Measurements from ENCODE around the gene TRPV4. TPM values are rescaled to one million over a fixed set of nuclear protein-coding genes. Genes with fewer than 3 reads are reported as not detected.
A peak's percentile ranks its signal among the peaks of the same experiment; 100 is the strongest.

Gene TRPV4
- total and polyA plus RNA-seq, 4 donors, result 1.9 to 6.5 (median 2.2) TPM

GRCh38 chr12:109875572-109876131 lies 42.5 kb upstream of the TRPV4 start:
- ATAC-seq (ENCODE audit: insufficient read depth, low FRiP score), result no peak

GRCh38 chr12:109873653-109874052 lies 40.5 kb upstream of the TRPV4 start:
- DNase-seq (no peak), ATAC-seq (ENCODE audit: insufficient read depth, low FRiP score) (no peak)
- Histone ChIP-seq H3K4me3 (no peak overlapping the region), H3K9ac (ENCODE audit: insufficient read depth in 1 of 2, low read length in 2 of 2) (no peak overlapping the region), H3K27ac (ENCODE audit: low read depth in 1 of 2, low read length in 1 of 2) (no peak overlapping the region), H3K4me1 (ENCODE audit: control insufficient read depth in 5 of 5, insufficient read depth in 5 of 5, low read length in 5 of 5) (peaks cover 0 to 15% (median 4%) of the 10 kb centered on the region in 5 donors), H3K9me3 (ENCODE audit: control insufficient read depth in 4 of 4, insufficient read depth in 3 of 4, low read length in 3 of 4) (no peaks in the 10 kb centered on the region), H3K36me3 (ENCODE audit: control insufficient read depth in 4 of 4, insufficient read depth in 4 of 4, low read length in 4 of 4) (peaks cover 0 to 6% (median 3%) of the 10 kb centered on the region in 4 donors), H3K27me3 (ENCODE audit: control insufficient read depth in 3 of 3, insufficient read depth in 3 of 3, low read length in 2 of 3) (no peaks in the 10 kb centered on the region)
- TF ChIP-seq CTCF (IDR thresholded peaks at IDR 0.05; ENCODE audit: control extremely low read depth, extremely low read depth), result no peak
- 74 to 76% methylated on average over 6 of the region's 6 CpGs for WGBS, 2 donors

More at GRCh38 chr12:109875572-109876131, 42.5 kb upstream of the TRPV4 start:
- no peaks in the 10 kb centered on the region for H3K9me3 ChIP-seq (ENCODE audit: control insufficient read depth in 4 of 4, insufficient read depth in 3 of 4, low read length in 3 of 4)
- no peak for TF ChIP-seq CTCF (IDR thresholded peaks at IDR 0.05; ENCODE audit: control extremely low read depth, extremely low read depth)
- H3K27me3 ChIP-seq (ENCODE audit: control insufficient read depth in 3 of 3, insufficient read depth in 3 of 3, low read length in 2 of 3), result no peaks in the 10 kb centered on the region
- WGBS, 2 donors, result 71 to 87% methylated on average over 6 of the region's 6 CpGs
- H3K36me3 ChIP-seq (ENCODE audit: control insufficient read depth in 4 of 4, insufficient read depth in 4 of 4, low read length in 4 of 4), result peaks cover 0 to 6% (median 3%) of the 10 kb centered on the region in 4 donors
- DNase-seq, result peak in 2 of 3 donors; percentile 40 to 42
- no peak overlapping the region for H3K27ac ChIP-seq (ENCODE audit: low read depth in 1 of 2, low read length in 1 of 2)
- no peak overlapping the region for H3K9ac ChIP-seq (ENCODE audit: insufficient read depth in 1 of 2, low read length in 2 of 2)
- no peak overlapping the region for H3K4me3 ChIP-seq
- H3K4me1 ChIP-seq (ENCODE audit: control insufficient read depth in 5 of 5, insufficient read depth in 5 of 5, low read length in 5 of 5), result peaks cover 0 to 22% (median 9%) of the 10 kb centered on the region in 5 donors

- H3K9me3 ChIP-seq (ENCODE audit: control insufficient read depth in 4 of 4, insufficient read depth in 3 of 4, low read length in 3 of 4), result no peaks in the 10 kb centered on the region
- no peak for DNase-seq
- no peak overlapping the region for H3K9ac ChIP-seq (ENCODE audit: insufficient read depth in 1 of 2, low read length in 2 of 2)
- 77 to 83% methylated on average over 7 of the region's 7 CpGs for WGBS, 2 donors
- peak overlapping the region in 1 of 2 donors; percentile 33 for H3K27ac ChIP-seq (ENCODE audit: low read depth in 1 of 2, low read length in 1 of 2)
- no peak for TF ChIP-seq CTCF (IDR thresholded peaks at IDR 0.05; ENCODE audit: control extremely low read depth, extremely low read depth)
- H3K27me3 ChIP-seq (ENCODE audit: control insufficient read depth in 3 of 3, insufficient read depth in 3 of 3, low read length in 2 of 3), result no peaks in the 10 kb centered on the region
- ATAC-seq (ENCODE audit: insufficient read depth, low FRiP score), result no peak
- H3K4me1 ChIP-seq (ENCODE audit: control insufficient read depth in 5 of 5, insufficient read depth in 5 of 5, low read length in 5 of 5), result peaks cover 0 to 13% (median 0%) of the 10 kb centered on the region in 5 donors
- no peak overlapping the region for H3K4me3 ChIP-seq
- peaks cover 0 to 6% (median 3%) of the 10 kb centered on the region in 4 donors for H3K36me3 ChIP-seq (ENCODE audit: control insufficient read depth in 4 of 4, insufficient read depth in 4 of 4, low read length in 4 of 4)
These were observed 38.6 kb upstream of the TRPV4 start for GRCh38 chr12:109871668-109872314.

All from lung (tissue), 12 donors.